Panc1 (cell line): ENCODE measurements around the gene RIPOR2.

ENCODE experiments used
- CTCF ChIP-seq: fragments of 450-650 bp; IDR thresholded peaks from 2 replicates; pipeline ENCODE4 v1.5.1; 2017; ENCODE audit warnings: mild to moderate bottlenecking
- REST ChIP-seq, 2 experiments: IDR thresholded peaks; 2 replicates each; pipeline ENCODE4 v1.6.1; 2011 to 2012; ENCODE audit warnings: low read depth in 2 of 2, control low read depth in 1 of 2, low read length in 1 of 2, mild to moderate bottlenecking in 1 of 2, moderate library complexity in 1 of 2; ENCODE audit not compliant: insufficient read depth in 1 of 2

GRCh38 chr6:24847402-24847801, 88.4 kb downstream of the RIPOR2 start:
- TF ChIP-seq CTCF = no peak
- no peak for TF ChIP-seq REST (IDR thresholded peaks at IDR 0.05; ENCODE audit: insufficient read depth in 1 of 2, low read depth in 2 of 2, low read length in 1 of 2)
